ENCODE measurements around the gene OR10P1.

DNA sequence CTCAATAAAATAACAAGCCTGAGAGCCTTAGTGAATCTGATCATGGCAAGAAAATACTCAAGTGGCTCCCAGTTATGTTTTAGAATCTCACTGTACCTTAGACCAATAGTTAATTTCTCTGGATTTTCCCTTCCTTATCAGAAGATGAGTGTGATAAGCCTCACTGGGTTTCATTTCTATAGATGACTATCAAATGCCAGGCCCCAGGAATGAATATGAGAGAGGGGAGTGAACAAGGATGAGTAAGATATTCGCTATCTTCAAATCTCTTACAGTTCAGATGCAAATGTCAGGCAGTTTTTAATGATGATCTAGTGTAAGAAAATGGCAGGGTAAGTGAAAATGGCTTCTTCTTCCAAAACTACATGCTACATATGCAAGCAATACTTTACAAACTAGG, 26.1 kb upstream of the OR10P1 start:
- no peak for TF ChIP-seq CTCF (IDR thresholded peaks at IDR 0.05; ENCODE audit: low read depth, low read length)
- no peak for TF ChIP-seq POLR2A (IDR thresholded peaks at IDR 0.05; ENCODE audit: extremely low read depth, insufficient read length)
